Astrocyte of the spinal cord (primary cell): ENCODE data around the gene SSBP4.

Experiments used
- DNase-seq: peaks from one replicate; pipeline ENCODE4 v3.0.0; 2011; ENCODE audit warnings: low read depth, low spot score
- H3K4me3 ChIP-seq: 2 replicates; pipeline ENCODE4 v1.5.1; 2011; ENCODE audit warnings: low read depth, mild to moderate bottlenecking, low read length, moderate library complexity
- CTCF ChIP-seq: IDR thresholded peaks from 2 replicates; pipeline ENCODE4 v1.5.1; 2012; ENCODE audit warnings: low read depth, mild to moderate bottlenecking, low read length, inconsistent platforms
- in situ Hi-C: cut with HindIII; loops from 2 replicates; pipeline ENCODE4 v1.10.0; 2017; ENCODE audit warnings: low sequenced_read_pairs

The SSBP4 gene

GRCh38 chr19:18438331-18439024, 19.3 kb downstream of the SSBP4 start:
- peak; percentile 37 for DNase-seq
- peak overlapping the region; percentile 28 for H3K4me3 ChIP-seq
- no peak for TF ChIP-seq CTCF
- in situ Hi-C loops: no loop called here

GRCh38 chr19:18439025-18439909, 20.1 kb downstream of the SSBP4 start:
- H3K4me3 ChIP-seq: no peak overlapping the region
- TF ChIP-seq CTCF: no peak
- no peak for DNase-seq
- in situ Hi-C loops: no loop called here

GRCh38 chr19:18439910-18440237, 20.7 kb downstream of the SSBP4 start:
- TF ChIP-seq CTCF: no peak
- in situ Hi-C loops: no loop called here
- H3K4me3 ChIP-seq: no peak overlapping the region
- no peak for DNase-seq

GRCh38 chr19:18440415-18440877, 21.2 kb downstream of the SSBP4 start:
- in situ Hi-C loops: no loop called here
- H3K4me3 ChIP-seq: no peak overlapping the region
- no peak for DNase-seq
- peak; percentile 37 for TF ChIP-seq CTCF

- H3K4me3 ChIP-seq: no peak overlapping the region
- DNase-seq: no peak
- TF ChIP-seq CTCF: no peak
- in situ Hi-C loops: no loop called here
These were observed 22.0 kb downstream of the SSBP4 start for GRCh38 chr19:18440936-18441803.
